ENCODE results near the gene TRIP13.

- TF ChIP-seq CTCF (IDR thresholded peaks at IDR 0.05 in 4 of 5, conservative IDR thresholded peaks at IDR 0.05 in 1 of 5) (no peak), POLR2A (IDR thresholded peaks at IDR 0.05) (no peak)
These were observed 67.9 kb downstream of the TRIP13 start for GRCh38 chr5:960551-960950.

Measured in gastrocnemius medialis (tissue), 4 donors.